GM18858 (cell line): ENCODE data around the gene SIL1.

ENCODE experiments used
- ATAC-seq: cut with Tn5 transposase; IDR thresholded peaks from one replicate; pipeline ENCODE4 v1.9.1; 2021; ENCODE audit not compliant: unreplicated experiment

The SIL1 gene

GRCh38 chr5:138947780-138948179 lies 250.4 kb downstream of the SIL1 start:
- no peak for ATAC-seq

- no peak for ATAC-seq
Observed at GRCh38 chr5:138946831-138947560, 251.2 kb downstream of the SIL1 start.

- ATAC-seq, result no peak
Observed at GRCh38 chr5:138946241-138946623, 251.9 kb downstream of the SIL1 start.

GRCh38 chr5:138945421-138946240 lies 252.5 kb downstream of the SIL1 start:
- no peak for ATAC-seq

- ATAC-seq, result no peak
Observed at GRCh38 chr5:138944527-138945322, 253.4 kb downstream of the SIL1 start.

GRCh38 chr5:138943599-138944173 lies 254.5 kb downstream of the SIL1 start:
- ATAC-seq, result no peak

GRCh38 chr5:138942861-138943260 lies 255.3 kb downstream of the SIL1 start:
- ATAC-seq, result no peak

- ATAC-seq, result no peak
Observed at GRCh38 chr5:138942066-138942465, 256.1 kb downstream of the SIL1 start.

- ATAC-seq, result no peak
Observed at GRCh38 chr5:138938526-138938925, 259.6 kb downstream of the SIL1 start.

- no peak for ATAC-seq
Observed at GRCh38 chr5:138937392-138938387, 260.5 kb downstream of the SIL1 start.

- no peak for ATAC-seq
Observed at GRCh38 chr5:138936968-138937345, 261.2 kb downstream of the SIL1 start.

GRCh38 chr5:138936225-138936967 lies 261.8 kb downstream of the SIL1 start:
- no peak for ATAC-seq

- no peak for ATAC-seq
Observed at GRCh38 chr5:138935466-138935865, 262.7 kb downstream of the SIL1 start.

- ATAC-seq, result no peak
Observed at GRCh38 chr5:138934971-138935370, 263.2 kb downstream of the SIL1 start.

GRCh38 chr5:138933522-138934290 lies 264.5 kb downstream of the SIL1 start:
- ATAC-seq, result no peak

- ATAC-seq, result no peak
Observed at GRCh38 chr5:138932171-138932810, 265.9 kb downstream of the SIL1 start.

GRCh38 chr5:138930371-138931097 lies 267.6 kb downstream of the SIL1 start:
- no peak for ATAC-seq
